ENCODE results near the gene TSPAN6. TPM values are rescaled to one million over a fixed set of nuclear protein-coding genes. Genes with fewer than 3 reads are reported as not detected.

Gene TSPAN6
- total RNA-seq, 5 donors from 2014 or later (not counting 1 experiment from before 2014, with no cell fraction given), result 0.91 to 2.1 (median 1.6) TPM

- no peak overlapping the region for H3K27ac Mint-ChIP-seq
- ATAC-seq (replicated peaks in 1 of 4), result no peak
Observed at GRCh38 chrX:100662170-100662569, 25.6 kb upstream of the TSPAN6 start.

DNA sequence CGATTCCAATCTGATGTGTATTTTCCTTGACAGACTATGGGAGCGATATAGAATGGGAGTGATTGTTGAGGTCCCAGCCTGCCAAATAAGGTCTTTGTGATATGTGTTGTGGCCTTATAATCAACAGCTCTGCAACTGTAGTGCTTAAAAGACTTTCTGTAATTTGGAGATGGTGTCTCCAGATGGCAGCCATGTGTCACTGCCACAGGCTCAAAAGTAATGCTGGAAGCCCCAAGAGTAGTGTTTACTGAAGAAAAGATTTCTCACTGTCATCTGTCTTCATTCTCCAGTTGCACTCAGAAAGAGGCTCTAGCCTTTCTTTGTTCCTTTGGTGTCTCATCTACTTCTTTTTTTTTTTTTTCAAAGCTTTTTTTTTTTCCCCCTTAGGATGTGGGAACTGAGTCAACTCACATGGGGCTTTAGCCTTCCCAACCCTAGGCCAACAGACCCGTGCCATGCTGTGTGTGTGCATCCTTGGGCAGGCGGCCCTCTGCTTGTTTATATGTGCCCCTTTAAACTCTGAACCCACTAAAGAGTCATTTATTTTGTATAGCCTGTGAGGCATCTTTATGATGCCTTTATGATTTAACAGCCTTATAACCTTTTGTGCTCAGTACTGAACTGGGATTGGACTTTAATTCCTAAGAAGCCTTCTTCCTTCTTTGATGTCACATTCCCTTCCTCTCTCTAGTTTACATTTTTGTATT is 23.0 kb upstream of the TSPAN6 start:
- Histone ChIP-seq H3K4me1 (ENCODE audit: control insufficient read depth in 1 of 2, extremely low read depth in 1 of 2, insufficient read depth in 2 of 2, low read length in 2 of 2) (no peaks in the 10 kb centered on the region), H3K27ac (ENCODE audit: low read length) (no peak overlapping the region), H3K36me3 (ENCODE audit: control insufficient read depth in 2 of 2, extremely low read depth in 1 of 2, insufficient read depth in 1 of 2, low read length in 1 of 2) (no peaks in the 10 kb centered on the region), H3K4me3 (ENCODE audit: control insufficient read depth in 1 of 2, extremely low read depth in 1 of 2, low read length in 1 of 2) (no peak overlapping the region), H3K9me3 (no peaks in the 10 kb centered on the region), H3K27me3 (replicated peaks in 1 of 2; ENCODE audit: control insufficient read depth in 2 of 2, extremely low read depth in 1 of 2, insufficient read depth in 2 of 2, low read length in 1 of 2) (peaks cover 0 to 2% of the 10 kb centered on the region in 2 experiments)
- Mint-ChIP-seq H3K4me1 (no peaks in the 10 kb centered on the region), H3K27ac (no peak overlapping the region), H3K27me3 (peaks cover 9 to 33% of the 10 kb centered on the region in 2 donors), H3K4me3 (no peak overlapping the region), H3K9me3 (no peaks in the 10 kb centered on the region), H3K36me3 (no peaks in the 10 kb centered on the region)
- ChIA-PET CTCF (interaction anchor here (0.6 to 0.8 kb wide), 2 partner anchors 12 to 345 kb away, joined by 3 to 4 read pairs; no protein-coding TSS in a partner anchor), POLR2A (no interaction called here)
- WGBS (ENCODE audit: insufficient coverage), result no CpG with 5 or more reads among the region's 4 CpGs
- no peak for ATAC-seq (replicated peaks in 1 of 4)
- DNase-seq, result no peak

More at GRCh38 chrX:100662170-100662569, 25.6 kb upstream of the TSPAN6 start:
- ChIA-PET CTCF (no interaction called here), POLR2A (no interaction called here)
- Mint-ChIP-seq H3K4me3 (no peak overlapping the region), H3K4me1 (no peaks in the 10 kb centered on the region), H3K36me3 (no peaks in the 10 kb centered on the region), H3K9me3 (no peaks in the 10 kb centered on the region), H3K27me3 (peaks cover 9 to 46% of the 10 kb centered on the region in 2 donors)
- no peak overlapping the region for H3K27ac ChIP-seq (ENCODE audit: low read length)
- H3K36me3 ChIP-seq (ENCODE audit: control insufficient read depth in 2 of 2, extremely low read depth in 1 of 2, insufficient read depth in 1 of 2, low read length in 1 of 2), result no peaks in the 10 kb centered on the region
- no CpG with 5 or more reads among the region's 13 CpGs for WGBS (ENCODE audit: insufficient coverage)
- H3K9me3 ChIP-seq, result no peaks in the 10 kb centered on the region
- no peak for DNase-seq
- peaks cover 0 to 2% of the 10 kb centered on the region in 2 experiments for H3K27me3 ChIP-seq (replicated peaks in 1 of 2; ENCODE audit: control insufficient read depth in 2 of 2, extremely low read depth in 1 of 2, insufficient read depth in 2 of 2, low read length in 1 of 2)
- no peaks in the 10 kb centered on the region for H3K4me1 ChIP-seq (ENCODE audit: control insufficient read depth in 1 of 2, extremely low read depth in 1 of 2, insufficient read depth in 2 of 2, low read length in 2 of 2)
- H3K4me3 ChIP-seq (ENCODE audit: control insufficient read depth in 1 of 2, extremely low read depth in 1 of 2, low read length in 1 of 2), result no peak overlapping the region

GRCh38 chrX:100658941-100659381 is 22.4 kb upstream of the TSPAN6 start:
- H3K36me3 Mint-ChIP-seq, result no peaks in the 10 kb centered on the region
- ChIA-PET POLR2A (no interaction called here), CTCF (interaction anchor here in 1 of 2 donors (0.6 to 0.8 kb wide), 2 partner anchors 13 to 1404 kb away, joined by 3 read pairs; no protein-coding TSS in a partner anchor)
- Histone ChIP-seq H3K27ac (ENCODE audit: low read length) (no peak overlapping the region), H3K4me3 (ENCODE audit: control insufficient read depth in 1 of 2, extremely low read depth in 1 of 2, low read length in 1 of 2) (no peak overlapping the region), H3K36me3 (ENCODE audit: control insufficient read depth in 2 of 2, extremely low read depth in 1 of 2, insufficient read depth in 1 of 2, low read length in 1 of 2) (no peaks in the 10 kb centered on the region), H3K27me3 (replicated peaks in 1 of 2; ENCODE audit: control insufficient read depth in 2 of 2, extremely low read depth in 1 of 2, insufficient read depth in 2 of 2, low read length in 1 of 2) (peaks cover 0 to 2% of the 10 kb centered on the region in 2 experiments), H3K9me3 (no peaks in the 10 kb centered on the region), H3K4me1 (ENCODE audit: control insufficient read depth in 1 of 2, extremely low read depth in 1 of 2, insufficient read depth in 2 of 2, low read length in 2 of 2) (no peaks in the 10 kb centered on the region)
- ATAC-seq (replicated peaks in 1 of 4), result no peak
- no CpG with 5 or more reads among the region's 3 CpGs for WGBS (ENCODE audit: insufficient coverage)
- H3K27ac Mint-ChIP-seq, result no peak overlapping the region
- H3K9me3 Mint-ChIP-seq, result no peaks in the 10 kb centered on the region
- H3K4me1 Mint-ChIP-seq, result no peaks in the 10 kb centered on the region
- H3K4me3 Mint-ChIP-seq, result no peak overlapping the region
- H3K27me3 Mint-ChIP-seq, result peaks cover 9 to 29% of the 10 kb centered on the region in 2 donors
- no peak for DNase-seq

- Histone ChIP-seq H3K27me3 (replicated peaks in 1 of 2; ENCODE audit: control insufficient read depth in 2 of 2, extremely low read depth in 1 of 2, insufficient read depth in 2 of 2, low read length in 1 of 2) (no peaks in the 10 kb centered on the region), H3K27ac (ENCODE audit: low read length) (no peak overlapping the region), H3K4me1 (ENCODE audit: control insufficient read depth in 1 of 2, extremely low read depth in 1 of 2, insufficient read depth in 2 of 2, low read length in 2 of 2) (no peaks in the 10 kb centered on the region), H3K36me3 (ENCODE audit: control insufficient read depth in 2 of 2, extremely low read depth in 1 of 2, insufficient read depth in 1 of 2, low read length in 1 of 2) (no peaks in the 10 kb centered on the region), H3K9me3 (no peaks in the 10 kb centered on the region), H3K4me3 (ENCODE audit: control insufficient read depth in 1 of 2, extremely low read depth in 1 of 2, low read length in 1 of 2) (no peak overlapping the region)
- H3K27me3 Mint-ChIP-seq, result peaks cover 3 to 30% of the 10 kb centered on the region in 2 donors
- POLR2A ChIA-PET, result interaction anchor here in 1 of 2 donors (0.6 kb wide), 1 partner anchor 287 kb away, joined by 3 read pairs; no protein-coding TSS in a partner anchor
- no CpG with 5 or more reads among the region's 3 CpGs for WGBS (ENCODE audit: insufficient coverage)
- no peak overlapping the region for H3K4me3 Mint-ChIP-seq
- no peaks in the 10 kb centered on the region for H3K36me3 Mint-ChIP-seq
- no peak overlapping the region for H3K27ac Mint-ChIP-seq
- H3K9me3 Mint-ChIP-seq, result no peaks in the 10 kb centered on the region
- no peak for ATAC-seq (replicated peaks in 1 of 4)
- DNase-seq, result peak in 1 of 35 experiments; percentile 1
- CTCF ChIA-PET, result interaction anchor here in 1 of 2 donors (0.9 kb wide), 1 partner anchor 40 kb away, joined by 3 read pairs; no protein-coding TSS in a partner anchor
- no peaks in the 10 kb centered on the region for H3K4me1 Mint-ChIP-seq
Observed at GRCh38 chrX:100654261-100654660, 17.7 kb upstream of the TSPAN6 start.

GRCh38 chrX:100652266-100652665 is 15.7 kb upstream of the TSPAN6 start:
- Mint-ChIP-seq H3K9me3 (no peaks in the 10 kb centered on the region), H3K27ac (no peak overlapping the region), H3K36me3 (no peaks in the 10 kb centered on the region), H3K4me1 (no peaks in the 10 kb centered on the region), H3K27me3 (peaks cover 2 to 23% of the 10 kb centered on the region in 2 donors), H3K4me3 (no peak overlapping the region)
- no peaks in the 10 kb centered on the region for H3K9me3 ChIP-seq
- H3K4me1 ChIP-seq (ENCODE audit: control insufficient read depth in 1 of 2, extremely low read depth in 1 of 2, insufficient read depth in 2 of 2, low read length in 2 of 2), result no peaks in the 10 kb centered on the region
- DNase-seq, result no peak
- ChIA-PET POLR2A (no interaction called here), CTCF (no interaction called here)
- H3K27ac ChIP-seq (ENCODE audit: low read length), result no peak overlapping the region
- WGBS (ENCODE audit: insufficient coverage), result no CpG with 5 or more reads among the region's 2 CpGs
- ATAC-seq (replicated peaks in 1 of 4), result no peak
- H3K36me3 ChIP-seq (ENCODE audit: control insufficient read depth in 2 of 2, extremely low read depth in 1 of 2, insufficient read depth in 1 of 2, low read length in 1 of 2), result no peaks in the 10 kb centered on the region
- no peak overlapping the region for H3K4me3 ChIP-seq (ENCODE audit: control insufficient read depth in 1 of 2, extremely low read depth in 1 of 2, low read length in 1 of 2)
- no peaks in the 10 kb centered on the region for H3K27me3 ChIP-seq (replicated peaks in 1 of 2; ENCODE audit: control insufficient read depth in 2 of 2, extremely low read depth in 1 of 2, insufficient read depth in 2 of 2, low read length in 1 of 2)

DNA sequence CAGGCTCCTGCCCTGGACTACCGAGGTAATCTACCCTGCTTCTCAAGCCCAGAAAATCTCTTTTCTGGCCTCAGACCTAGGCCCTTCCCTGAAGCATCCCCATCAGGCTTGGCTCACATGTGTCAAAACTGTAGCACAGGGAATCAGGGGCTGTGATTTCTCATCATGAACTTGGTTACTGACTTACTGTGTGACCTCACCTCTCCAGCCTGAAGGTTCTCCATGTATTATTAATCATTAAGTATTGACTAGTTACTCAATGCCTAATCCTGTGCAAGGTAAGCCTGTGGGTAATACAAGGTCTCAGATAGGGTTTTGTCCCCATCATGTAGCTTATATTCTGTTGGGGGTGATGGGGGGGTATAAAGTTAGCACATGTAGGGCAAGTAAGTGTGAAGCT is 14.2 kb upstream of the TSPAN6 start:
- no peaks in the 10 kb centered on the region for H3K9me3 Mint-ChIP-seq
- ChIA-PET CTCF (interaction anchor here (0.6 to 0.7 kb wide), 2 partner anchors 9 to 1505 kb away, joined by 3 to 4 read pairs; no protein-coding TSS in a partner anchor), POLR2A (interaction anchor here in 1 of 2 donors (0.6 kb wide), 1 partner anchor 62 kb away, joined by 3 read pairs; no protein-coding TSS in a partner anchor)
- no peaks in the 10 kb centered on the region for H3K36me3 Mint-ChIP-seq
- no peaks in the 10 kb centered on the region for H3K4me1 ChIP-seq (ENCODE audit: control insufficient read depth in 1 of 2, extremely low read depth in 1 of 2, insufficient read depth in 2 of 2, low read length in 2 of 2)
- no peak overlapping the region for H3K4me3 ChIP-seq (ENCODE audit: control insufficient read depth in 1 of 2, extremely low read depth in 1 of 2, low read length in 1 of 2)
- H3K27me3 Mint-ChIP-seq, result peaks cover 4 to 23% of the 10 kb centered on the region in 2 donors
- no peaks in the 10 kb centered on the region for H3K36me3 ChIP-seq (ENCODE audit: control insufficient read depth in 2 of 2, extremely low read depth in 1 of 2, insufficient read depth in 1 of 2, low read length in 1 of 2)
- no peaks in the 10 kb centered on the region for H3K9me3 ChIP-seq
- no peaks in the 10 kb centered on the region for H3K4me1 Mint-ChIP-seq
- DNase-seq (no peak), ATAC-seq (replicated peaks in 1 of 4) (no peak)
- H3K27ac Mint-ChIP-seq, result no peak overlapping the region
- no peaks in the 10 kb centered on the region for H3K27me3 ChIP-seq (replicated peaks in 1 of 2; ENCODE audit: control insufficient read depth in 2 of 2, extremely low read depth in 1 of 2, insufficient read depth in 2 of 2, low read length in 1 of 2)
- H3K4me3 Mint-ChIP-seq, result no peak overlapping the region
- no CpG with 5 or more reads among the region's 1 CpG for WGBS (ENCODE audit: insufficient coverage)
- H3K27ac ChIP-seq (ENCODE audit: low read length), result no peak overlapping the region

Measured in T-cell (primary cell).